Islet precursor cell (in vitro differentiated cells): ENCODE data around the gene PCDHB11.
"Not testable (repeated sequence)": the region's sequence is repeated elsewhere in the genome, so short reads cannot be mapped to it uniquely, and the experiment has no call there.

ENCODE experiments used
- DNase-seq: peaks from one replicate; pipeline ENCODE4 v3.0.0-alpha.2; 2018

Gene PCDHB11

DNA sequence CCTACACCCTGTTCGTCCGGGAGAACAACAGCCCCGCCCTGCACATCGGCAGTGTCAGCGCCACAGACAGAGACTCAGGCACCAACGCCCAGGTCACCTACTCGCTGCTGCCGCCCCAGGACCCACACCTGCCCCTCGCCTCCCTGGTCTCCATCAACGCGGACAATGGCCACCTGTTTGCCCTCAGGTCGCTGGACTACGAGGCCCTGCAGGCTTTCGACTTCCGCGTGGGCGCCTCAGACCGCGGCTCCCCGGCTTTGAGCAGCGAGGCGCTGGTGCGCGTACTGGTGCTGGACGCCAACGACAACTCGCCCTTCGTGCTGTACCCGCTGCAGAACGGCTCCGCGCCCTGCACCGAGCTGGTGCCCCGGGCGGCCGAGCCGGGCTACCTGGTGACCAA lies 10.7 kb upstream of the PCDHB11 start:
- DNase-seq, result not testable (repeated sequence)

DNA sequence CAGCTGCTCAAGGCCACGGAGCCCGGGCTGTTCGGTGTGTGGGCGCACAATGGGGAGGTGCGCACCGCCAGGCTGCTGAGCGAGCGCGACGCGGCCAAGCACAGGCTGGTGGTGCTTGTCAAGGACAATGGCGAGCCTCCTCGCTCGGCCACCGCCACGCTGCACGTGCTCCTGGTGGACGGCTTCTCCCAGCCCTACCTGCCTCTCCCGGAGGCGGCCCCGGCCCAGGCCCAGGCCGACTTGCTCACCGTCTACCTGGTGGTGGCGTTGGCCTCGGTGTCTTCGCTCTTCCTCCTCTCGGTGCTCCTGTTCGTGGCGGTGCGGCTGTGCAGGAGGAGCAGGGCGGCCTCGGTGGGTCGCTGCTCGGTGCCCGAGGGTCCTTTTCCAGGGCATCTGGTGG lies 10.3 kb upstream of the PCDHB11 start:
- not testable (repeated sequence) for DNase-seq

DNA sequence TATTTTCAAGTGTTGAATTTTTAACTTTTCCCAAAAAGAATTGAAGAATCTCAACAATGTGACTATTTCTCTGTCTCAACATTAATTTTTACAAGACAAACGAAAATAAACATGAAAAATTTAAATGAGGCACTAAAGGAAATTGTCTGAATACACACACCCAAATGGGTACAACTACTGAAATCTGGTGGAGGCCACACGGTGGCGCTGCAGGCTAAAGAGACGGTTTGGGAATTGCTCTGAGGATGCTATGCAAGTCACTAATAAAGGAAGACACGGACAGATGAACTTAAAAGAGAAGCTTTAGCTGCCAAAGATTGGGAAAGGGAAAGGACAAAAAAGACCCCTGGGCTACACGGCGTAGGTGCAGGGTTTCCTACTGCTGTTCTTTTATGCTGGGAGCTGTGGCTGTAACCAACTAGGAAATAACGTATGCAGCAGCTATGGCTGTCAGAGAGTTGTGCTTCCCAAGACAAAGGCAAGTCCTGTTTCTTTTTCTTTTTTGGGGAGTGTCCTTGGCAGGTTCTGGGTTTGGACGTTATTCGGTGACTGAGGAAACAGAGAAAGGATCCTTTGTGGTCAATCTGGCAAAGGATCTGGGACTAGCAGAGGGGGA lies 7.2 kb upstream of the PCDHB11 start, which contains the start of gene PCDHB10:
Gene PCDHB10, plus strand, starts transcription at position 244 of the 616 bp plus-strand sequence. Its CDS starts 200 bp downstream, at position 444.
- DNase-seq, result peak; percentile 80

DNA sequence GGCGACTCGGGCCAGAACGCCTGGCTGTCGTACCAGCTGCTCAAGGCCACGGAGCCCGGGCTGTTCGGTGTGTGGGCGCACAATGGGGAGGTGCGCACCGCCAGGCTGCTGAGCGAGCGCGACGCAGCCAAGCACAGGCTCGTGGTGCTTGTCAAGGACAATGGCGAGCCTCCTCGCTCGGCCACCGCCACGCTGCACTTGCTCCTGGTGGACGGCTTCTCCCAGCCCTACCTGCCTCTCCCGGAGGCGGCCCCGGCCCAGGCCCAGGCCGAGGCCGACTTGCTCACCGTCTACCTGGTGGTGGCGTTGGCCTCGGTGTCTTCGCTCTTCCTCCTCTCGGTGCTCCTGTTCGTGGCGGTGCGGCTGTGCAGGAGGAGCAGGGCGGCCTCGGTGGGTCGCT lies 5.1 kb upstream of the PCDHB11 start:
- not testable (repeated sequence) for DNase-seq

DNA sequence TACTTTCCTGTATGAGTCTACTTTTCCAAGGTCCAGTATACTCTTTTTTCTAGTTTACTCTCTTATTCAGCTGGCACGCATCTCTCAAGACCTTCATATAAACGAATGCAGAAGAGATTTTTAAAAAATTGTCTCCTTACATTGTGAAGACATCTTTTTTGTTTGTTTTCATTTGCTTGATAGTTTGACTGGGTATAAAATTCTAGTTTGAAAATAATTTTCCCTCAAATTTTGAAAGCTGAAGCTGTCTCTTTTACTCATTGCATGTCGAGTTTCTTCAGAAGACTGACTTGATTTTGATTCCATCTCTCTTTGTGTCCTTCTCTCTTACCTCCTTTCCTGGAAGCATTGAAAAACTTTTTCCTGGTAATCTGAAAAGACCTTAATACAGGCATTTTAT lies 3.1 kb upstream of the PCDHB11 start:
- no peak for DNase-seq

DNA sequence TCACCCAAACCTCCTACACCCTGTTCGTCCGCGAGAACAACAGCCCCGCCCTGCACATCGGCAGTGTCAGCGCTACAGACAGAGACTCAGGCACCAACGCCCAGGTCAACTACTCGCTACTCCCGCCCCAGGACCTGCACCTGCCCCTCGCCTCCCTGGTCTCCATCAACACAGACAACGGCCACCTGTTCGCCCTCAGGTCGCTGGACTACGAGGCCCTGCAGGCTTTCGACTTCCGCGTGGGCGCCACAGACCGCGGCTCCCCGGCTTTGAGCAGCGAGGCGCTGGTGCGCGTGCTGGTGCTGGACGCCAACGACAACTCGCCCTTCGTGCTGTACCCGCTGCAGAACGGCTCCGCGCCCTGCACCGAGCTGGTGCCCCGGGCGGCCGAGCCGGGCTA lies 1.7 kb downstream of the PCDHB11 start:
- DNase-seq, result not testable (repeated sequence)

DNA sequence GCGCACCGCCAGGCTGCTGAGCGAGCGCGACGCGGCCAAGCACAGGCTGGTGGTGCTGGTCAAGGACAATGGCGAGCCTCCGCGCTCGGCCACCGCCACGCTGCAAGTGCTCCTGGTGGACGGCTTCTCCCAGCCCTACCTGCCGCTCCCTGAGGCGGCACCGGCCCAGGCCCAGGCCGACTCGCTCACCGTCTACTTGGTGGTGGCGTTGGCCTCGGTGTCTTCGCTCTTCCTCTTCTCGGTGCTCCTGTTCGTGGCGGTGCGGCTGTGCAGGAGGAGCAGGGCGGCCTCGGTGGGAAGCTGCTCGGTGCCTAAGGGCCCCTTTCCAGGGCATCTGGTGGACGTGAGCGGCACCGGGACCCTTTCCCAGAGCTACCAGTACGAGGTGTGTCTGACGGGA lies 2.2 kb downstream of the PCDHB11 start:
- DNase-seq, result not testable (repeated sequence)

DNA sequence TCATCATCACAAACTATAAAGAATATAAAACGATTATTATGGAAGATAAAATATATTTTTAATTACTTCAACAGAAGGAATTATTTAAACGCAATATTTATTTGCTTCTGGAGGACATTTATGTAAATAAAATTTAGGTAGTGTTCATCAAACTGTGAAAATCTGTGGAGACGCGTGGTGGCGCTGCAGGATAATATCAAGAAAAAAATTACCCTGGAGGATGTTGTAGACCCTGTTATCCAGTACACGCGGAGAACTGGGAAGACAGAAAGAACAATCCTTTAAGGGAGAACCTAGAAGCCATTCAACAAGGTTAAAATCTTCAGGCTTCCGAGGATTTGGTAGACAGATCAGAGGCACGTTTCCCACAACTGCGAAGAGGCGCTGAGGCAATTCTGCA lies 9.1 kb downstream of the PCDHB11 start, which contains the start of gene PCDHB12:
Gene PCDHB12, plus strand, starts transcription at position 242 of the 400 bp plus-strand sequence. CDS start 189 bp downstream, outside the sequence.
- DNase-seq, result no peak

DNA sequence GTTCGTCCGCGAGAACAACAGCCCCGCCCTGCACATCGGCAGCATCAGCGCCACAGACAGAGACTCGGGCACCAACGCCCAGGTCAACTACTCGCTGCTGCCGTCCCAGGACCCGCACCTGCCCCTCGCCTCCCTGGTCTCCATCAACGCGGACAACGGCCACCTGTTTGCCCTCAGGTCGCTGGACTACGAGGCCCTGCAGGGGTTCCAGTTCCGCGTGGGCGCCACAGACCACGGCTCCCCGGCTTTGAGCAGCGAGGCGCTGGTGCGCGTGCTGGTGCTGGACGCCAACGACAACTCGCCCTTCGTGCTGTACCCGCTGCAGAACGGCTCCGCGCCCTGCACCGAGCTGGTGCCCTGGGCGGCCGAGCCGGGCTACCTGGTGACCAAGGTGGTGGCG lies 10.9 kb downstream of the PCDHB11 start:
- not testable (repeated sequence) for DNase-seq

DNA sequence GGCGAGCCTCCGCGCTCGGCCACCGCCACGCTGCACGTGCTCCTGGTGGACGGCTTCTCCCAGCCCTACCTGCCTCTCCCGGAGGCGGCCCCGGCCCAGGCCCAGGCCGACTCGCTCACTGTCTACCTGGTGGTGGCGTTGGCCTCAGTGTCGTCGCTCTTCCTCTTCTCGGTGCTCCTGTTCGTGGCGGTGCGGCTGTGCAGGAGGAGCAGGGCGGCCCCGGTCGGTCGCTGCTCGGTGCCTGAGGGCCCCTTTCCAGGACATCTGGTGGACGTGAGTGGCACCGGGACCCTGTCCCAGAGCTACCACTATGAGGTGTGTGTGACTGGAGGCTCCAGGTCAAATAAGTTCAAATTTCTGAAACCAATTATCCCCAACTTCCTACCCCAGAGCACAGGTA lies 11.4 kb downstream of the PCDHB11 start:
- DNase-seq, result not testable (repeated sequence)

DNA sequence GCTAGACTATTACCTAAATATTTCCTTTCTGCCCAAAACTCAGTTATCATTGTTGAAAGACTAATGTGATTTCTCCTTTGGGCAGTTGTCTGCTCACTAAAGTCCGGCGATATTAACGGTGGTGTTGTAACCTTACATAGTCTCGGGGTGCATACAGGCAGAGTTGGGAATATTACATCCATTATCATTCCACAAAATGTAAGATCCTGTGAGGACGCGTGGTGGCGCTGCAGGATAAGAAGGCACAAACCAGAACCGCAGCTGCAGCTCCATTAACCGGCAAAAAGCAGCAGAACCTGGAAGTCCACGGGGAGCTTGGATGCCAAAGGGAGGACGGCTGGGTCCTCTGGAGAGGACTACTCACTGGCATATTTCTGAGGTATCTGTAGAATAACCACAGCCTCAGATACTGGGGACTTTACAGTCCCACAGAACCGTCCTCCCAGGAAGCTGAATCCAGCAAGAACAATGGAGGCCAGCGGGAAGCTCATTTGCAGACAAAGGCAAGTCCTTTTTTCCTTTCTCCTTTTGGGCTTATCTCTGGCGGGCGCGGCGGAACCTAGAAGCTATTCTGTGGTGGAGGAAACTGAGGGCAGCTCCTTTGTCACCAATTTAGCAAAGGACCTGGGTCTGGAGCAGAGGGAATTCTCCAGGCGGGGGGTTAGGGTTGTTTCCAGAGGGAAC lies 14.4 kb downstream of the PCDHB11 start, which contains the start of gene PCDHB13:
Gene PCDHB13, plus strand, starts transcription at position 264 of the 684 bp plus-strand sequence. Its CDS starts 205 bp downstream, at position 469.
- DNase-seq, result not testable (repeated sequence)

DNA sequence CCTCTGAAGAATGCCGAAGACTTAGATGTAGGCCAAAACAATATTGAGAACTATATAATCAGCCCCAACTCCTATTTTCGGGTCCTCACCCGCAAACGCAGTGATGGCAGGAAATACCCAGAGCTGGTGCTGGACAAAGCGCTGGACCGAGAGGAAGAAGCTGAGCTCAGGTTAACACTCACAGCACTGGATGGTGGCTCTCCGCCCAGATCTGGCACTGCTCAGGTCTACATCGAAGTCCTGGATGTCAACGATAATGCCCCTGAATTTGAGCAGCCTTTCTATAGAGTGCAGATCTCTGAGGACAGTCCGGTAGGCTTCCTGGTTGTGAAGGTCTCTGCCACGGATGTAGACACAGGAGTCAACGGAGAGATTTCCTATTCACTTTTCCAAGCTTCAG lies 15.2 kb downstream of the PCDHB11 start:
- DNase-seq, result not testable (repeated sequence)

DNA sequence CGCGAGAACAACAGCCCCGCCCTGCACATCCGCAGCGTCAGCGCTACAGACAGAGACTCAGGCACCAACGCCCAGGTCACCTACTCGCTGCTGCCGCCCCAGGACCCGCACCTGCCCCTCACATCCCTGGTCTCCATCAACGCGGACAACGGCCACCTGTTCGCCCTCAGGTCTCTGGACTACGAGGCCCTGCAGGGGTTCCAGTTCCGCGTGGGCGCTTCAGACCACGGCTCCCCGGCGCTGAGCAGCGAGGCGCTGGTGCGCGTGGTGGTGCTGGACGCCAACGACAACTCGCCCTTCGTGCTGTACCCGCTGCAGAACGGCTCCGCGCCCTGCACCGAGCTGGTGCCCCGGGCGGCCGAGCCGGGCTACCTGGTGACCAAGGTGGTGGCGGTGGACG lies 16.1 kb downstream of the PCDHB11 start:
- DNase-seq, result not testable (repeated sequence)

DNA sequence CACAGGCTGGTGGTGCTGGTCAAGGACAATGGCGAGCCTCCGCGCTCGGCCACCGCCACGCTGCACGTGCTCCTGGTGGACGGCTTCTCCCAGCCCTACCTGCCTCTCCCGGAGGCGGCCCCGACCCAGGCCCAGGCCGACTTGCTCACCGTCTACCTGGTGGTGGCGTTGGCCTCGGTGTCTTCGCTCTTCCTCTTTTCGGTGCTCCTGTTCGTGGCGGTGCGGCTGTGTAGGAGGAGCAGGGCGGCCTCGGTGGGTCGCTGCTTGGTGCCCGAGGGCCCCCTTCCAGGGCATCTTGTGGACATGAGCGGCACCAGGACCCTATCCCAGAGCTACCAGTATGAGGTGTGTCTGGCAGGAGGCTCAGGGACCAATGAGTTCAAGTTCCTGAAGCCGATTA lies 16.6 kb downstream of the PCDHB11 start:
- DNase-seq, result not testable (repeated sequence)

DNA sequence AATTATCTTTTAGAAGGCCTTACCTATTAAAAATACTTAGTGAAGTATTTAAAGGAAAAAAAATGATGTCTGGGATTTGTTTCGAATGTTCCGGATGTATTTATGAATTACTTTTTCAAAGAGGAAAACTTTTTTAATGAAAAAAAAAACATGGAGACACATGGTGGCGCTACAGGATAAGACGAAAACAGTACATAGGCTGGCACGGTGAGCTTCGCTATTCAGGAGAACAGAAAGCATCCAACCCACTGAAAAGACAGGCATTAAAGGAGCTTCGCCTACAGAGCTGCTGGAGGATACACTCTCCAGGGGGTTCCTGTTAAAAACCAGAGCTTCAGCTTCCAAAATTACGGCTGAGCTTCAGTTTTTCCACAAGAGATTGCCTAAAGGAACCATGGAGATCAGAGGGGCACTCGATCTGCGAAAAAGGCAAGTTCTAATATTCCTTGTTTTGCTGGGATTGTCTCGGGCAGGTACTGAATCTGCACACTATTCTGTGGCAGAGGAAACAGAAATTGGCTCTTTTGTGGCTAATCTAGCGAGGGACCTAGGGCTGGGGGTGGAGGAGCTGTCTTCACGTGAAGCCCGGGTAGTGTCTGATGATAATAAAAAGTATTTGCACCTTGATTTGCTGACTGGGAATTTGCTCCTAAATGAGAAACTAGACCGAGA lies 23.8 kb downstream of the PCDHB11 start, which contains the start of gene PCDHB14:
Gene PCDHB14, plus strand, starts transcription at position 232 of the 672 bp plus-strand sequence. Its CDS starts 163 bp downstream, at position 395.
- no peak for DNase-seq

DNA sequence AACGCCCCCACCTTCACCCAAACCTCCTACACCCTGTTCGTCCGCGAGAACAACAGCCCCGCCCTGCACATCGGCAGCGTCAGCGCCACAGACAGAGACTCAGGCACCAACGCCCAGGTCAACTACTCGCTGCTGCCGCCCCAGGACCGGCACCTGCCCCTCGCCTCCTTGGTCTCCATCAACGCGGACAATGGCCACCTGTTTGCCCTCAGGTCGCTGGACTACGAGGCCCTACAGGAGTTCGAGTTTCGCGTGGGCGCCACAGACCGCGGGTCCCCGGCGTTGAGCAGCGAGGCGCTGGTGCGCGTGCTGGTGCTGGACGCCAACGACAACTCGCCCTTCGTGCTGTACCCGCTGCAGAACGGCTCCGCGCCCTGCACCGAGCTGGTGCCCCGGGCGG lies 25.4 kb downstream of the PCDHB11 start:
- DNase-seq, result not testable (repeated sequence)

DNA sequence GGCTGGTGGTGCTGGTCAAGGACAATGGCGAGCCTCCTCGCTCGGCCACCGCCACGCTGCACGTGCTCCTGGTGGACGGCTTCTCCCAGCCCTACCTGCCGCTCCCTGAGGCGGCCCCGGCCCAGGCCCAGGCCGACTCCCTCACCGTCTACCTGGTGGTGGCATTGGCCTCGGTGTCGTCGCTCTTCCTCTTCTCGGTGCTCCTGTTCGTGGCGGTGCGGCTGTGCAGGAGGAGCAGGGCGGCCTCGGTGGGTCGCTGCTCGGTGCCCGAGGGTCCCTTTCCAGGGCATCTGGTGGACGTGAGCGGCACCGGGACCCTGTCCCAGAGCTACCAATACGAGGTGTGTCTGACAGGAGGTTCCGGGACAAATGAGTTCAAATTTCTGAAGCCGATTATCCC lies 26.0 kb downstream of the PCDHB11 start:
- not testable (repeated sequence) for DNase-seq

DNA sequence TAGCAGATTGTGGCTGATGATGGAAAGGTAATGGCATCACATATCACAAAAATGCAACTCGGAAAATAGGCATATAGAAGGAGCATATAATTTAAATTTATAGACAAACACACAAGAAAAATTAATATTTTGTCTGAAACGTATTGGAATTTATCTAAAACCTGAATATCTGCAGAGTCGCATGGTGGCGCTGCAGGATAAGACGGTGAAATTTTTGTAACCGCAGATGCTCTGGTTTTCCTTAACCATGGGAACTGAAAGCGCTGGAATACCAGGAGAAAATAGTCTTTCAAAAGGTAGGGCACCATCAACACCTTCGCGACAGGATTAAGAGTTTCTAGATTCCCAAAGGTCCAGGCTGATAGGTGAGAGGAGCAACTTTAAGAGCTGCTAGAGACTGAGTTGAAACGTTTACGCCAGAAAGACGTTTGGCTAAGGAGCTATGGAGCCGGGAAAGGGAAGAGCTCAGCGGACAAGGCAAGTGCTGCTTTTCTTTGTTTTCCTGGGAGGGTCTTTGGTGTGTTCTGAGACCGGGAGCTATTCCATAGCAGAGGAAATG lies 34.8 kb downstream of the PCDHB11 start:
- DNase-seq, result no peak

DNA sequence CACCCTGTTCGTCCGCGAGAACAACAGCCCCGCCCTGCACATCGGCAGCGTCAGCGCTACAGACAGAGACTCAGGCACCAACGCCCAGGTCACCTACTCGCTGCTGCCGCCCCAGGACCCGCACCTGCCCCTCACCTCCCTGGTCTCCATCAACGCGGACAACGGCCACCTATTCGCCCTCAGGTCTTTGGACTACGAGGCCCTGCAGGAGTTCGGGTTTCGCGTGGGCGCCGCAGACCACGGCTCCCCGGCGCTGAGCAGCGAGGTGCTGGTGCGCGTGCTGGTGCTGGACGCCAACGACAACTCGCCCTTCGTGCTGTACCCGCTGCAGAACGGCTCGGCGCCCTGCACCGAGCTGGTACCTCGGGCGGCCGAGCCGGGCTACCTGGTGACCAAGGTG lies 36.5 kb downstream of the PCDHB11 start:
- not testable (repeated sequence) for DNase-seq

DNA sequence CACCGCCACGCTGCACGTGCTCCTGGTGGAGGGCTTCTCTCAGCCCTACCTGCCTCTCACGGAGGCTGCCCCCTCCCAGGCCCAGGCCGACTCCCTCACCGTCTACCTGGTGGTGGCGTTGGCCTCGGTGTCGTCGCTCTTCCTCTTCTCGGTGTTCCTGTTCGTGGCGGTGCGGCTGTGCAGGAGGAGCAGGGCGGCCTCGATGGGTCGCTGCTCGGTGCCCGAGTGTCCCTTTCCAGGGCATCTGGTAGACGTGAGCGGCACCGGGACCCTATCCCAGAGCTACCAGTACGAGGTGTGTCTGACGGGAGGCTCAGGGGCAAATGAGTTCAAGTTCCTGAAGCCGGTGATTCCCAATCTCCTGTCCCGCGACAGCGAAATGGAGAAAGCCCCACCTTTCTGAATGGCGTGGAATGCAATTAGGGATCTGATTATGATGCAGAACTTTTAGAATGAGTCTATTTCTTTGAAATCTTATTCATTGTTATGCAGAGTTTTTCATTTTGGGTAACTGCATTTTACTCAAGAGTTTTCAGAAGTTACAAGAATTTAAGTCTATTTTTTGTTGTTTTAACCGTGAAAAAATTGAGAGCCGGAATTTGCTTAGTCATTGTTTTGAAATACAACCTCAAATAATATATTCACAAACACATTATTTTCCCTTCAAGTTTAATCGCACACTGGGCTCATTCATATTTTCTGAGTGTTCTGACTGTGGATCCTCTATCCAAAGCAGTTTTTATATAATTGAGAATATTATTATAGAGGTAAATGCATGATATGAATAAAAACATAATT lies 37.3 kb downstream of the PCDHB11 start:
- DNase-seq, result no peak

DNA sequence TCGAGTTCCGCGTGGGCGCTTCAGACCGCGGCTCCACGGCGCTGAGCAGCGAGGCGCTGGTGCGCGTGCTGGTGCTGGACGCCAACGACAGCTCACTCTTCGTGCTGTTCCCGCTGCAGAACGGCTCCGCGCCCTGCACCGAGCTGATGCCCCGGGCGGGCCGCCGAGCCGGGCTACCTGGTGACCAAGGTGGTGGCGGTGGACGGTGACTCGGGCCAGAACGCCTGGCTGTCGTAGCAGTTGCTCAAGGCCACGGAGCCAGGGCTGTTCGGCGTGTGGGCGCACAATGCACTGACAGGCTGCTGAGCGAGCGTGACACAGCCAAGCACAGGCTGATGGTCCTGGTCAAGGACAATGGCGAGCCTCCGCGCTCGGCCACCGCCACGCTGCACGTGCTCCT lies 42.1 kb downstream of the PCDHB11 start:
- DNase-seq, result no peak

DNA sequence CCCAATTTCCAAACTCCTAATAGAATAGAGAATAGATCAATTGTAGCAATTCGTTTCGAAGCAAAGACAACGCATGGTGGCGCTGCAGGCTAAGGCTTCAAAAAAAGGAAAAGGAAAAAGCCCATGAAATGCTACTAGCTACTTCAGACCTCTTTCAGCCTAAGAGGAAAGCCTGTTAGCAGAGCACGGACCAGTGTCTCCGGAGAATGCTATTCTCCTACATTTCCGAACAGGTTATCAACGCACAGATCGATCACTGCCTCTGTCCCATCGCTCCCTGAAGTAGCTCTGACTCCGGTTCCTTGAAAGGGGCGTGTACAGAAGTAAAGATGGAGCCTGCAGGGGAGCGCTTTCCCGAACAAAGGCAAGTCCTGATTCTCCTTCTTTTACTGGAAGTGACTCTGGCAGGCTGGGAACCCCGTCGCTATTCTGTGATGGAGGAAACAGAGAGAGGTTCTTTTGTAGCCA lies 45.9 kb downstream of the PCDHB11 start, which contains the start of gene PCDHB15:
Gene PCDHB15, plus strand, starts transcription at position 146 of the 468 bp plus-strand sequence. Its CDS starts 184 bp downstream, at position 330.
- DNase-seq, result peak; percentile 68
